EH (cell line): Measurements from ENCODE around the gene MYZAP.
A peak's percentile ranks its signal among the peaks of the same experiment; 100 is the strongest.

Experiments
- DNase-seq: peaks from one replicate; pipeline ENCODE4 v3.0.0-alpha.2; 2015; ENCODE audit warnings: low read depth

The MYZAP gene

GRCh38 chr15:57625703-57626448 lies 34.2 kb downstream of the MYZAP start:
- no peak for DNase-seq

DNA sequence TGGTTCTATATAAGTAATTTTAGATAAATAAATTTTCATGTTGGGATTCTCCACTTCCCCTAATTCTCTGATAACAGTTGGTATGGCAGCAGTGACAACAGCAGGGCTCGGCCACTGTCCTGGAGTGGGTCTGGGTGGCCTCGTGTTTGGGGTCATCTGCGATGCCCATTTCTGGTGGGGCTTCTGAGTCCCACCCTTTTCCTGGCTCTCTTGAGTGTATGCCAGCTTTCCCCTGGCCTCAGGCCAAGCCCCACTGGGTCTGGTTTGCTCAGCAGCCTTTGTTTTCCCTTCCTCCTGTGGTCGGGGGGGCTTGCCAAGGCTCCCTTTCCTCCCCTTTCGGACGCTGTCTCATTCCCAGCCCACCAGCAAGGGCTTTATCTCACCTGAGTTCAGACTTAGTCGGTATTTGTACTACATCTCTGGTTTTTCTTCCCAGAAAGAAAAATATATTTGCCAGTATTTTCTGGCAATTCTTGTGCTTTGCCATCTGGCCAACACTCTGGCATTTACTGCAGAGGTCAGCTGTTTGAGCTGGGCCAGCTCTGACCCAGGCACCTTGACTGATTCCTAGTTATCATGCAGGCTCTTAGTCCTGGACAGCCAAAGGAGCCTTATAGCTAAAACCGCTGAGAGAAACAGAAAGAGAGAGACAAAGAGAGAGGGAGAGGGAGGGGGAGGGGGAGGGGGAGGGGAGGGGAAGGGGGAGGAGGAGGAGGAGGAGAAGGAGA lies 35.2 kb downstream of the MYZAP start:
- DNase-seq = no peak

DNA sequence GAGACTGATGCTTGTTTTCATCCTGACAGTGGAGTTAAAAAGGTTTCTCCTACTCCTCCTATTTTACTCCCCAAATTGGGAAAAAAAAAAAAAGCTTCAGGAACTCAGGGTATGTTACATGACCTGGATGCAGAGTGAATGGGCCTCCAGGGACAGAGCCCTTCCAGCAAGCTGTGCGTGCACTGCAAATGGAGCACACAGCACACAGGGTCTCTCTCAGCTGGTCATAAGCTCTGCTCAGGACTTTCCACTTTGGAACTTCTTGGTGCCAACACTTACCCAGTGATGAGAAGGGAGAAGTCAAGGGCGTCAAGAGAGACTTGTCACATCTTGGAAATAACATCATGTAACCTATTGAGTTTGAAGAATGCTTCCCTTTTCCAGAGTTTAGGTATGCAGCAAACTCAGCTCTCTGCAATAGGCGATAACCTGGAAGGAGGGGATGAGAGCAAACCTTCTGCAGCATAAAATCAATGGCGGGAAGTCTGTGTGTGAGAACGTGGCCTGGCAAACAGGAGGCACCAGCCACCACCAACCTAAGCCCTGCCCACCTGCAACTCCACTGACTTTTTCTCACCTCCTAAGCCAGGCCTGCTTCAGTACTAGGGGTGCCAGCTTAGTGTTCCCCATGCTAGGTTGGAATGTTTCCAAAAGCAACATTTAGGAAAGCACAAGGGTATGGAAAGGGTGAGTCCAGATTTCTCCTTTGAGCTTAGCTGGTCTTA lies 39.8 kb downstream of the MYZAP start:
- no peak for DNase-seq

- DNase-seq = peak; percentile 5
These were observed 42.6 kb downstream of the MYZAP start for GRCh38 chr15:57634290-57634689.

GRCh38 chr15:57635300-57635909 lies 43.7 kb downstream of the MYZAP start:
- peak; percentile 31 for DNase-seq

DNA sequence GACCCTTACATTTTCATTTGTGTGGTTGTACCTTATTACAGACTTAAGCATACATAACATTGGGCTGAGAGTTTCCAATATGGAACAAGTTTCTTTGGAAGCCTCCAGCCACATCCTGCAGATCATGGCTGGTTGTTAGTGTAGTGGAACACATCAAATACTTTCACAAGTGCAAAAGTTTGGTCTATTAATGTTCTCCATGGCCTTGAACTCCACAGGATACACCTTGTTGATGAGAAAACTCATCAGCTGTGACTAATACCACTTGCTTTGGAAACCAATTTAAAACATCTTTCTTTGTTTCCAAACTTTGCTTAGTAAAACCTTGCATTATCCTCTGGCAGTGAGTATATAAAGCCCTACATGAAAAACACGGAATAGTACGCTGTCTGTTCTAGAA lies 46.1 kb downstream of the MYZAP start:
- no peak for DNase-seq

- DNase-seq = no peak
These were observed 47.6 kb downstream of the MYZAP start for GRCh38 chr15:57639306-57639705.

DNA sequence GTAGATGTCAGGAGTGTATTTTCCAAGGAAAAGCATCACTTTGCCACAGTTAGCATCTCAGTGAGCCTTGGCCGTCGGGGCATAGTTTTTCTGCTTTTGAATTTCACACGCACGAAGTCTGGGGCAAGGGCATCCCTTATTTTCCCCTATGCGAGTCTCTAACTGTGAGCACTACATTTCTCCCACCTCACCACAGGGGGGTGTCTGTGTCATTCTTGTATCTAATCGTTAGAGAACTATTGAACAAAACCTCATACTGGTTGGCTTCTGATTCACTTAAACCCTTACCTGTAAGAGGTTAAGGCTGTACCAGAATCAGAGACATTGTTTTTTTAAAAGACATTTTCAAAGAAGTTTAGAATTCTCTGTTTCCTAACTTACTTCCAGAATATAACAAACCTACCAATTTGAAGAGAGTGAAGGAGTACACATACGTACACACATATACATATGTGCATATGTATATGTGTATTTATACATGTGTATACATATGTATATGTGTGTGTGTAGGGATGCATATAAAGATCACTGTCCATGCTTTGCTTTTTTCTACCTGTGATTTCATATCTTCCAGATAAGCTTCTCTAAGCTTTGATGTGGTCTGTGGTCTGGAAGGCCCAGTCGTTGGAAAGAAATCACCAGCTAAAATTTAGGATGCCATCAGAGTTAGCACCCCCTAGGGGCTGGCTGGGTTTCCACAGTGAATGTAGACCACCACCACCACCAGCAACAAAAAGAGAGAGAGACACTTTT lies 49.4 kb downstream of the MYZAP start:
- peak; percentile 55 for DNase-seq

DNA sequence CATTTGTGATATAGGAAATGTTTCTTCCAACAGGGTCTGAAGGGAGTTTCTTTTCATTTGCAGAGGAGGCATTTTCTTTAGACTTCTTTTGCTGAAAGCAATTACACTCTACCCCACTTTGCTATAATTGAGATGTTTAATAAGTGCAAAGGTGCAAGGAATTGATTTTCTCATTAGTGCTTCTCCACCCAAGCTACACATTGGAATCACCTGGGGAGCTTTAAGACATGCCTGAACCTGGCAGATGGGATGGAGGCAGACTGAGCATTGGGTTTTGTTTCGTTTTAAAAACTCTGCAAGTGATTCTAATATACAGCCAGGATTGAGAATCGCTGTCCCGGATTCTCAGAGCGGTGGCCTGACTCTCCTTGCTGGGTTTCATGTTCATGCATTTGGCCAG lies 52.1 kb downstream of the MYZAP start:
- no peak for DNase-seq

DNA sequence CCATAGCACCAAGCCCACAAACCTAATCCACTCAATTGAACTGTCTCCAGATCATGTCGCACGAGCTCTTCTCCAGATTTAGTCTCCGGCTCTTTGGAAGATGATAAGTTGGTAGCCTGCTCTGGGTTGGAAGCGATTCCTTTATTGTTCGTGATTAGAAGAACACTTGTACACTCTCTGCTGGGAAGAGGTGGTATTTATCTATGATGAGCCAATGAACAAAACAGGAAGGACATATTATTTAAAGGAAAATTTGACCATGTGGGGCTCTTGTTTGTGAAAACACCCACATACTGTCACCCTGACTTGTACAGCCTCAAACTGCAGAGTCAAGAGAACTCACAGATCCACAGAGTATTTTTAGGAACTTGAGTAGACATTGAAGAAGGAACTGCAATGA lies 54.4 kb downstream of the MYZAP start:
- no peak for DNase-seq

DNA sequence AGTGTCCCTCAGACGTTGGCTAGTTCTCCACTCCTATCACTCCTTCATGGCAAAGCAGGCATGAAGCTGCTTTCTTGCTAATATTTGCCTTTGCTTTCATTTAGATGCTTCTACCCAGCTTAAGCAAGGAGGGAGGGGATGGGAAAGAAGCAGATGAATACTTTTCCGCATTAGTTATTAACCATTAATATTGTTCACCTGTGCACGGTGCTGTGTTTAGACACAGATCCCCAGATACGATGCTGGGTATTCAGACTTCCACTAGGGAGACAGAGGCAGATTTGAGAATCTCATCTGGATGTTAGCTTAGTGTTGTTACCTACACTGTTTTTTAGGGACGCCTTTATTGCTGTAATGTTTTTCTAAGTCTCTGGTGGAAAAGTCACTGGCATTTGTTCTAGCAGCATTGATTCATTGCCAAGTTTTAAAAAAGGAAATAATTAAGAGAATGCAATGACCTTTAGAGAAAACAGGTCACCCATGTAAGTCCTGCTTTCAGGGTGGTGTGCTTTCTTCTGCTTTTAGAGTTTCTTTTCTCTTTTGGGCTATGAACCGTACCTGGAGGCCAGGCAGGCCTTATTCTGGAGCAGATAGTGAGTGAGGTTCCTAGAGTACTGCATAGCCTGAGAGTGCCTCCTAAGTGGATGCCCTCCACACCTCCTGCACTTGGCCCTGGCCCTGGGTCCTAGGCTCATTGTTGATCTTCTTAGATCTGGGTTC lies 55.5 kb downstream of the MYZAP start:
- DNase-seq = no peak

- DNase-seq = peak; percentile 59
These were observed 56.1 kb downstream of the MYZAP start for GRCh38 chr15:57647791-57648130.

- no peak for DNase-seq
These were observed 57.4 kb downstream of the MYZAP start for GRCh38 chr15:57649138-57649537.

GRCh38 chr15:57651445-57651844 lies 59.7 kb downstream of the MYZAP start:
- DNase-seq = no peak

GRCh38 chr15:57652481-57652880 lies 60.8 kb downstream of the MYZAP start:
- DNase-seq = no peak

DNA sequence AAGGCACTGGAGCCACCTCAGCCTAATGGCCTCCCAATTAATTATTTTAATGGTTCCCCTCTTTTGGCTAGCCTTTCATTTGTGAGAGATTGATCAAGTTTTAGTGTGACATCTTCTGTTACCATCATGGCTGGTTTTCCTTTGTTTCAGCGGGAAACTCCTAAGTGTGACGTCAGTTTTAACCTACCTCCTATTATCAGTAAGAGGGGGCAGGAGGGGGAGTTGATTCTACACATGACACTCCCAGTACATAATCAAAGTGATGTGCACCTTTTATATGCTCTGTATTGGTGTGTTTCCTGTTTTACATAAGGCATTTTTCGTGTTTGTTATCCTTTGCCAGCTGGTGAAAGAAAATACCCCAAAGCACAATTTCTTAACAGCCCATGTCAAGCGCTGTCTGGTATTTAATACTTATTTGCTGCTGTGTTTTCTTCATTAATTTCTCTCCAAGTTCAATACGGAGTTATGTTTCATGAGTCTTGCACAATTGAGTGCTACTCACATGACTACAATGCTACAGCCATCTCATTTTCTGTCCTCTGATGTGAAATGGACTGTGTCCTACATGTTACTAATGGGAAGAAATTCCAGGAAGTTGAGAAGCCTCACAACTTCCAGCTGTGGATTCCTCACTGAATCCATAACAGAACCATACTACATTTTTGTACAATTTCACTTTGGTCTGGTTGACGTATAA lies 62.6 kb downstream of the MYZAP start:
- peak; percentile 79 for DNase-seq

- DNase-seq = no peak
These were observed 63.3 kb downstream of the MYZAP start for GRCh38 chr15:57655053-57655452.

GRCh38 chr15:57655809-57656208 lies 64.1 kb downstream of the MYZAP start:
- no peak for DNase-seq

DNA sequence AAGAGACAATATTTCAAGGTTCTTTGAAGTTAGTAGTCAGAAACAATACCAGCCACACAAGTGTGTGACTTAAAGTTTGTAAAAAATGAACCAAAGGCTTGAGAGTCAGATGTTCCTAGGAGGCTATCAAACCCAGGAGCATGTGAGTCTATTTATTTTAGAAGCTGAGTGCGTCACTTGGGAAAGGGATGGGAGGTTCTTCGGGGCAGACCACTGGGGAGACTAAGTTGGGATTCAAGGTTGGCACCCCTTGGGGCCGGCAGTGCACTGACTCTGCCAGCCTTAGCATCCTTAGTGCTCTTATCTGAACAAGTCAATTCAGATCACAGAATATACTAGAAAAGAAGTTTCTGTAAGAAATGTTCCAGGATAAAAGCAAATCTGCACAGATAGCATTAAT lies 64.7 kb downstream of the MYZAP start:
- DNase-seq = no peak

- DNase-seq = no peak
These were observed 65.9 kb downstream of the MYZAP start for GRCh38 chr15:57657619-57658018.
